Right lobe of liver (tissue), 6 donors: ENCODE results near the gene DHRS7. TPM values are rescaled to one million over a fixed set of nuclear protein-coding genes. Genes with fewer than 3 reads are reported as not detected.

Experiments used
- ATAC-seq, 4 donors: fragments of 200-7000 bp; cut with Tn5 transposase; one replicate each; pipeline ENCODE4 v1.9.1; 2020; ENCODE audit warnings: mild to moderate bottlenecking in 4 of 4, moderate library complexity in 4 of 4
- DNase-seq, 3 donors: peaks; one replicate each; pipeline ENCODE4 v3.0.0-alpha.2; 2020
- H3K27ac ChIP-seq, 3 donors: fragments of 200-600 bp; one replicate each; pipeline ENCODE4 v1.8.0; 2022
- H3K27me3 ChIP-seq, 2 donors: fragments of 200-600 bp; one replicate each; pipeline ENCODE4 v1.8.0; 2022
- H3K36me3 ChIP-seq, 4 donors: fragments of 200-600 bp; sonication (generic) in 1 of 4; one replicate each; pipeline versions ENCODE4 v1.5.1 to v1.8.0; 2017 to 2022; ENCODE audit warnings: control low read depth in 1 of 4
- H3K4me1 ChIP-seq, 4 donors: fragments of 200-600 bp; sonication (generic) in 1 of 4; one replicate each; pipeline versions ENCODE4 v1.5.1 to v1.8.0; 2017 to 2022; ENCODE audit warnings: control low read depth in 1 of 4
- H3K4me3 ChIP-seq, 3 donors: fragments of 200-600 bp; one replicate each; pipeline ENCODE4 v1.8.0; 2022
- H3K9me3 ChIP-seq, 4 donors: fragments of 200-600 bp; sonication (generic) in 1 of 4; one replicate each; pipeline versions ENCODE4 v1.5.1 to v1.8.0; 2017 to 2022; ENCODE audit warnings: control low read depth in 1 of 4
- POLR2A ChIP-seq: fragments of 450-650 bp; IDR thresholded peaks from one replicate; pipeline ENCODE4 v1.6.1; 2017; ENCODE audit warnings: antibody characterized with exemption, mild to moderate bottlenecking
- WGBS: methylation state at CpG from one replicate; pipeline ENCODE4 v1.1.6; 2018; ENCODE audit warnings: low coverage, low lambda C conversion rate; ENCODE audit not compliant: insufficient coverage; ENCODE audit errors: missing lambda C conversion rate; 5-methylcytosine and 5-hydroxymethylcytosine counted together
- intact Hi-C, 2 donors: fragments of 100-400 bp; cut with DNase I; formaldehyde crosslinking; loops; one replicate each; pipeline versions ENCODE4 v1.11.2 to v1.14.1; 2022
- total RNA-seq, 6 experiments: library from RNA; depleted of rRNA in 2 of 6; stranded (reverse); fragments of >200 nt in 2 of 6; fragmentation: NEBNext Ultra II Directional in 3 of 6; extraction: Animal tissue kit (Norgen Biotek cat#: 25700) in 3 of 6; gene quantifications; one replicate each; pipeline versions ENCODE4 v1.1.0 to v1.2.4, GENCODE V29; 2016 to 2023
- TF ChIP-seq, protein P1 (sequence below), 4 donors: fragments of 200-600 bp in 3 of 4; fragments of 450-650 bp in 1 of 4; IDR thresholded peaks; one replicate each; pipeline versions ENCODE4 v1.5.1 to v1.8.0; 2016 to 2022; ENCODE audit warnings: antibody characterized with exemption in 4 of 4, mild to moderate bottlenecking in 2 of 4
- donor health status: DM: no; HTN: yes; CAD: no.
- donor health status: DM: no; HTN: no; CAD: no.
- donor health status: DM: no; HTN: no; CAD: no.
- donor health status: DM: no; HTN: yes; CAD: no.
- donor health status: DM: no; HTN: yes; CAD: no.

The DHRS7 gene
- total RNA-seq, 6 experiments from 2014 or later = 65.0 to 153 (median 116) TPM

DNA sequence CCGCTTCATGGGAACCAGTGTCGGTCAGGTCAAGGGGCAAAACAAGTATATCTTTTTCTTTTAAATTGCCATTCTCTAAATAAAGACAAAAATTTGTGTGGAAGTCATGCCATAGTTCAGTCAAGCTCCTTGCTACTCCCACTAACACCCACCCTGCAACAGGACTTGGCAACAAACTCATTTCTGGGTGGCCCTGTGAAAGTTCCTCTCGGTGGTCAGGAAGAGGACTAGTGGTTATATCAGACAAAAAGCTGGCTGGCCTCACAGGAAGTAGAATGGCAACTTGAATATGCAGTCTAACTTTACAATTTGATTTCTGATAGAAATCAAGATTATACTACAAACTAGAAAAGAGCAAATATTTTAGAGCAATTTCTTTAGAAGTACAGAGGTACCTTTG lies 11.2 kb downstream of the DHRS7 start:
- Histone ChIP-seq H3K27me3 (no peaks in the 10 kb centered on the region), H3K4me3 (no peak overlapping the region), H3K9me3 (no peaks in the 10 kb centered on the region), H3K36me3 (peaks cover 0 to 15% (median 2%) of the 10 kb centered on the region in 4 donors), H3K4me1 (peaks cover 0 to 14% (median 0%) of the 10 kb centered on the region in 4 donors), H3K27ac (no peak overlapping the region)
- TF ChIP-seq, protein P1, sequence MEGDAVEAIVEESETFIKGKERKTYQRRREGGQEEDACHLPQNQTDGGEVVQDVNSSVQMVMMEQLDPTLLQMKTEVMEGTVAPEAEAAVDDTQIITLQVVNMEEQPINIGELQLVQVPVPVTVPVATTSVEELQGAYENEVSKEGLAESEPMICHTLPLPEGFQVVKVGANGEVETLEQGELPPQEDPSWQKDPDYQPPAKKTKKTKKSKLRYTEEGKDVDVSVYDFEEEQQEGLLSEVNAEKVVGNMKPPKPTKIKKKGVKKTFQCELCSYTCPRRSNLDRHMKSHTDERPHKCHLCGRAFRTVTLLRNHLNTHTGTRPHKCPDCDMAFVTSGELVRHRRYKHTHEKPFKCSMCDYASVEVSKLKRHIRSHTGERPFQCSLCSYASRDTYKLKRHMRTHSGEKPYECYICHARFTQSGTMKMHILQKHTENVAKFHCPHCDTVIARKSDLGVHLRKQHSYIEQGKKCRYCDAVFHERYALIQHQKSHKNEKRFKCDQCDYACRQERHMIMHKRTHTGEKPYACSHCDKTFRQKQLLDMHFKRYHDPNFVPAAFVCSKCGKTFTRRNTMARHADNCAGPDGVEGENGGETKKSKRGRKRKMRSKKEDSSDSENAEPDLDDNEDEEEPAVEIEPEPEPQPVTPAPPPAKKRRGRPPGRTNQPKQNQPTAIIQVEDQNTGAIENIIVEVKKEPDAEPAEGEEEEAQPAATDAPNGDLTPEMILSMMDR (IDR thresholded peaks at IDR 0.05) = no peak
- TF ChIP-seq POLR2A = no peak
- 70% methylated on average over 3 of the region's 3 CpGs for WGBS
- no peak for DNase-seq
- ATAC-seq = no peak
- intact Hi-C loops = no loop called here

DNA sequence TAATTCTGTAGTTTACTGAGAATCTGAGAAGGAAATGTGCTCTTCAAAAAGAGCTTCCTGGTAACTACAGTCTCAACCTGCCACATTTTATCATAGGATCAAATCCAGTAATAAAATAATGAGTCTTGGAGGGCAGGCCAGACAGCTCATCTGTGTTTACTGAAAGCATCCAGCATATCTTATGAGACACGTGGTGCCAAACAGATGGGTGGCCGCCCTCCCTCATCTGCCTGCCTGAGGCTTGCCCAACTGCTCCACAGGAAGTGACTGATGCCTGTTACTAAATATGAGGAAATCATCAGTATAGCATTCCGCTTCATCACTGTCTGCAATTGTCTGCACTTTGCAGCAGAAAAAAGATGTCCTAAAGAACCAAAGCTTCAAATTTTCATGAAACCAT lies 13.5 kb downstream of the DHRS7 start:
- H3K4me3 ChIP-seq = no peak overlapping the region
- DNase-seq = peak; percentile 59 to 74 (median 62)
- peaks cover 0 to 5% (median 0%) of the 10 kb centered on the region in 4 donors for H3K4me1 ChIP-seq
- H3K36me3 ChIP-seq = peaks cover 0 to 15% (median 2%) of the 10 kb centered on the region in 4 donors
- intact Hi-C loops = no loop called here
- peak; percentile 80 to 97 (median 85) for ATAC-seq
- peak overlapping the region in 1 of 3 donors; percentile 10 for H3K27ac ChIP-seq
- TF ChIP-seq, protein P1 (IDR thresholded peaks at IDR 0.05) = no peak
- no peak for TF ChIP-seq POLR2A
- 10% methylated on average over 3 of the region's 3 CpGs for WGBS
- no peaks in the 10 kb centered on the region for H3K9me3 ChIP-seq
- H3K27me3 ChIP-seq = no peaks in the 10 kb centered on the region

DNA sequence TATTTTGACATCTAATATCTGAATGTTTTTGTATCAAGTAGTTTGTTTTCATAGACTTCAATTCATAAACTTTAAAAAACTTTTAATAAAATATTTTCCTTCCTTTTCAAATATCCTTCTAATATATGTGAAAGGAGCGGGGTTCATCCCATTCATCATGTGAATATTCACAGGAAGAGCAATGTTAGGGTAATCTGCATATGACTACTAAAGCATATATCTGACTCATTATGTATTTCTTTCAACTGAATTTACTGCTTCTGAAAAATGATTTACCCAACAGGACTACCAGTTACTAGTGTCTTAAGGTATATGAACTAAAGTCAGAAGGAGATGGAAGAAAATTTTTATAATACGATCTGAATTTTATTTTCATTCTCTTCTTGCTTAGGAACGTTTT lies 30.5 kb downstream of the DHRS7 start:
- TF ChIP-seq POLR2A = no peak
- TF ChIP-seq, protein P1 (IDR thresholded peaks at IDR 0.05) = no peak
- Histone ChIP-seq H3K9me3 (no peaks in the 10 kb centered on the region), H3K27me3 (no peaks in the 10 kb centered on the region), H3K27ac (no peak overlapping the region), H3K36me3 (no peaks in the 10 kb centered on the region), H3K4me3 (no peak overlapping the region), H3K4me1 (no peaks in the 10 kb centered on the region)
- intact Hi-C loops = no loop called here
- DNase-seq = no peak
- 92% methylated on average over 3 of the region's 3 CpGs for WGBS
- ATAC-seq = no peak

DNA sequence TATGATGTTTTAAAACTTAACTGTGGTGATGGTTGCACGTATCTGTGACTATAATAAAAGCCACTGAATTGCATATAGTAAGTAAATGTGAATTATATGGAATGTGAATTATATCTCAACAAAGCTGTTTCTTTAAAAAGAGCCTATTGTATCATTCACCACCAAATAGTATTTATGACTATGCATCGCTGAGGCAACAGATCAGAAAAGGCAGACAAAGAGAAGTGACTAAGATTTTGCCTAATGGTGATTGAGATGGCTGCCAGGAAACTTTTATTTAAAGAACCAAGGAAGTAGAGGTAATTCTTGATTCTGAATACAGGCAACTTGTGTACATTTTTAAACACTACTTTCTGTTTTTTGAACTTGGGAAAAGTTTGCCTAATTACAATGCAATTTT lies 31.7 kb downstream of the DHRS7 start:
- no peaks in the 10 kb centered on the region for H3K27me3 ChIP-seq
- no peak for ATAC-seq

More for the DNA sequence above, 31.7 kb downstream of the DHRS7 start:
- no peak for DNase-seq
- intact Hi-C loops = no loop called here
- H3K9me3 ChIP-seq = no peaks in the 10 kb centered on the region
- no peaks in the 10 kb centered on the region for H3K36me3 ChIP-seq
- TF ChIP-seq, protein P1 (IDR thresholded peaks at IDR 0.05) = no peak
- no peak for TF ChIP-seq POLR2A
- WGBS = 90% methylated on average over 2 of the region's 2 CpGs
- H3K27ac ChIP-seq = no peak overlapping the region
- no peak overlapping the region for H3K4me3 ChIP-seq
- no peaks in the 10 kb centered on the region for H3K4me1 ChIP-seq
